ENCODE measurements around the gene COL20A1. TPM values are rescaled to one million over a fixed set of nuclear protein-coding genes. Genes with fewer than 3 reads are reported as not detected.

Gene COL20A1
- total and polyA plus RNA-seq, 2 donors: 1.2 TPM; not detected in 1

DNA sequence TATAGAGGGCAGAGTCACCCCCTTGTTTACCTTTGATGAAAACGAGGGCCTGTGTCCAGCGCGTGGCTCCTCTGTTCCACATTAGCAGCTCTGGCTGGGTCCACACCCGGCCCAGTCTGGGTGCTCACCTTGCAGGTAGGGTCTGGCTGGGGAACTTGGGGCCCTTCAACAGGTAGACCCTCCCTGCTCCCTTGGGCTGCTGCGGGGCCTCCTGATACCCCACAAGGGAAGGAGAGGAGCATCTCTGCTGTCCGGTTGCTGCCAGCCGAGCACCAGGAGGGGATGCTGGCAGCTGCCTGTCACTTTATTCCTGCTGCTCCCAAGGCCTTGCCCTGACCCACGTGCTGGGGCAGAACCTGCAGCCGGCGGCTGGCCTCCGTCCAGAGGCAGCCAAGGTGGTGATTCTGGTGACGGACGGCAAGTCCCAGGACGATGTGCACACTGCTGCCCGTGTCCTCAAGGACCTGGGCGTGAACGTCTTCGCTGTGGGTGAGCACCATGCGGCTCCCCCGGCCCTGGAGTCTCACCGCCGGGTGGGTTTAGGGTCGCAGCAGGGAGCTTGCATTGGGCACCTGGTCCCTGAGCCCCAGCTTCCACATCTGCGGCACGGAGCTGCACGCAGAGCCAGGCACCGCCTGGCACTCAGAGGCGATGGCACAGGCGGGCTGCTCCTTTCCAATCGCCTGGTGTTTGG lies 15.4 kb downstream of the COL20A1 start:
- 81% methylated on average over 30 of the region's 30 CpGs for WGBS
- no peaks in the 10 kb centered on the region for H3K4me1 ChIP-seq (ENCODE audit: insufficient read depth)

DNA sequence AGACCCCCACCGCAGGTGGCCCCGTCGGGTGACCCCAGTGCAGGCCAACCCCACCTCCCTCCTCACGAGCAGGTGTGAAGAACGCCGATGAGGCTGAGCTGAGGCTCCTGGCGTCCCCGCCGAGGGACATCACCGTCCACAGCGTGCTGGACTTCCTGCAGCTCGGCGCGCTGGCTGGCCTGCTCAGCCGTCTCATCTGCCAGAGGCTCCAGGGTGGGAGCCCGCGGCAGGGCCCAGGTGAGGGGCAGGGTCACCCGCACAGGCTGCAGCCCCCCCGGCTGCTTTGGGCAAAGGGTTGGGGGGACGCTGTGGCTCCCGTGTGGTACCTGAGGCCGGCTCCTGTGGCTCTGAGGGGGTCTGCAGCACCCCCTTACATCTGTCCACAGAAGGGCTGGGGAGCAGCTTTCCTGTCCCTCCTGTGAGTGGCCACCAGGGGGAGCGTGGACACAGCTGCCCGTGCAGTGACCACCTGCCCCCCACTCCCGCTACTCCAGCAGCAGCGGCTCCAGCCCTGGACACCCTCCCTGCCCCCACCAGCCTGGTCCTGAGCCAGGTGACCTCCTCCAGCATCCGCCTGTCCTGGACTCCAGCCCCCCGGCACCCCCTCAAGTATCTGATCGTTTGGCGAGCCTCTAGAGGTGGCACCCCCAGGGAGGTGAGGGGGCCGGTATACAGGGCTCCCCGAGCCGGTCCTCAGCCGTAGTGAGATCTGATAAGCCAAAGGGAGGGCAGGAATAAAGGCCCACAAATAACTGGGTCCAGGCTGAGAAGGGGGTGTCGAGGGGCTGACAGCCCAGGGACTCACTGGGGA lies 16.5 kb downstream of the COL20A1 start:
- H3K4me1 ChIP-seq (ENCODE audit: insufficient read depth): no peaks in the 10 kb centered on the region
- no peaks in the 10 kb centered on the region for H3K36me3 ChIP-seq (ENCODE audit: insufficient read depth)
- H3K4me3 ChIP-seq (ENCODE audit: low read depth, low read length): no peak overlapping the region
- no peak for DNase-seq (ENCODE audit: extremely low spot score)
- 32% methylated on average over 35 of the region's 35 CpGs for WGBS
- no peak overlapping the region for H3K27ac ChIP-seq (ENCODE audit: low read depth)

More for the DNA sequence above, 15.4 kb downstream of the COL20A1 start:
- Histone ChIP-seq H3K4me3 (ENCODE audit: low read depth, low read length) (no peak overlapping the region), H3K27ac (ENCODE audit: low read depth) (no peak overlapping the region), H3K36me3 (ENCODE audit: insufficient read depth) (no peaks in the 10 kb centered on the region)
- DNase-seq (ENCODE audit: extremely low spot score): no peak

DNA sequence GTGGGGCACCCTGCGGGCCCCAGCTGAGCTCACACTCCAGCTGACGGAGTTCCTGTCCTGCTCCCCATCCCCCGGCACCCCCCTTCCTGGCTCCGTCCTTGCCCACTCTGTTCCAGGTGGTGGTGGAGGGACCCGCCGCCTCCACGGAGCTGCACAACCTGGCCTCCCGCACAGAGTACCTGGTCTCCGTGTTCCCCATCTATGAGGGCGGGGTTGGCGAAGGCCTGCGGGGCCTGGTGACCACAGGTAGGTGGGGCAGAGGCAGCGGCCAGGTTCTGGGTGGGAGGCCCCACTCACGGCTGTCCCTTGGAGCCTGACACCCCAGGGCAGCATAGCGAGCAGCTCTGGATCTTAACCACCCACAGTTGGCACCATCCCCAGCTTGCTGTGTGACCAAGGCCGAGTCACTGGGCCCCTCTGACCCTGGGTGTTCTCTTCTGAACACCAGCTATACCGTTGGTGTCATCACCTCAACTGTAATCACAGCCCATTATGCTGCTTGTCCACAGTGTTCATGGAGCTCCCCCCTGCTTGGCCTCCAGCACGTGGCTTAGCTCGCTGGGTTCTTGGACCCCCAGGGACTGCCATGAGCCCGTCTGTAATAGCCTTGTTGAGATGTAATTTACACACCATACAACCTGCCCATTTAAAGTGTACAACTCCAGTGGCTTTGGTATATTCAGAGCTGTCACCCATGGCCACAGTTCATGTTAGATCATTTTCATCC lies 17.4 kb downstream of the COL20A1 start:
- H3K4me3 ChIP-seq (ENCODE audit: low read depth, low read length): no peak overlapping the region
- H3K4me1 ChIP-seq (ENCODE audit: insufficient read depth): no peaks in the 10 kb centered on the region
- no peak overlapping the region for H3K27ac ChIP-seq (ENCODE audit: low read depth)
- H3K36me3 ChIP-seq (ENCODE audit: insufficient read depth): no peaks in the 10 kb centered on the region
- no peak for DNase-seq (ENCODE audit: extremely low spot score)
- WGBS: 80% methylated on average over 20 of the region's 20 CpGs

DNA sequence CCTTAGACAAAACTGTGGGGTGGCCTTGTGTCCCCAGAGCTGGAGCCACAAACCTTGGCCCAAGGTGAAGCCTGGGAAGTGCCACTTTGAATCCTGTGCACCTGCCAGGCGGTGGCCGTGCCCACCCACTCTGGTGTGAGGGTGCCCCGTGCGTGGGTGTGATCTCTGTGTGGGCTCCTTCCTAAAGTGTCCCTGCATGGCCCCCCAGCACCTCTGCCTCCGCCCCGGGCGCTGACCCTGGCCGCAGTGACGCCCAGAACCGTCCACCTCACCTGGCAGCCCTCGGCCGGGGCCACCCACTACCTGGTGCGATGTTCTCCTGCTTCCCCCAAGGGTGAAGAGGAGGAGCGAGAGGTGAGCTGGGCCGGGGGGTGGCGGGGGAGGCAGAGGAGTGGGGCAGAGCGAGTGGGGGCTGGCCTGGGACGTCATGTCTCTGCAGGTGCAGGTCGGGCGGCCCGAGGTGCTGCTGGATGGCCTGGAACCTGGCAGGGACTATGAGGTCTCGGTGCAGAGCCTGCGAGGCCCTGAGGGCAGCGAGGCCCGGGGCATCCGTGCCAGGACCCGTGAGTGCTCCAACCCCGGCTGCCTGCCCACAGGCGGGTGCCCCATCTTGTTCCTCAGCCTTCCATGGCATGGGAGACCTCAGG lies 18.3 kb downstream of the COL20A1 start:
- Histone ChIP-seq H3K4me1 (ENCODE audit: insufficient read depth) (no peaks in the 10 kb centered on the region), H3K27ac (ENCODE audit: low read depth) (no peak overlapping the region), H3K36me3 (ENCODE audit: insufficient read depth) (no peaks in the 10 kb centered on the region), H3K4me3 (ENCODE audit: low read depth, low read length) (no peak overlapping the region)
- no peak for DNase-seq (ENCODE audit: extremely low spot score)
- WGBS: 95% methylated on average over 29 of the region's 29 CpGs

DNA sequence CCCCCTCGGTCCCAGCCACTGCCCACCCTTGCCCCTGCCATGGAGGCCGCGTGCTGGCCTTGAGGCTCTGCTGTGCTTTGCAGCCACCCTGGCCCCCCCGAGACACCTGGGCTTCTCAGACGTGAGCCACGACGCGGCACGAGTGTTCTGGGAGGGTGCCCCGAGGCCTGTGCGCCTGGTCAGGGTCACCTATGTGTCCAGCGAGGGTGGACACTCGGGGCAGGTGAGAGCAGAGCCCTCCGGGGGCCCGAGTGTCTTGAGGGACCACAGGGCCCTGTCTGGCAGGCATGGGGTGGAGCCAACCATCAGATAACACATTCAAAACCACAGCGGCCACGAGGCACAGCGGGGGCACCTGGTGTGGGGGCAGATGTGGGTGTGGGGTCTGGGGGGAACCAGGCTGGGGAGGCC lies 18.9 kb downstream of the COL20A1 start:
- Histone ChIP-seq H3K36me3 (ENCODE audit: insufficient read depth) (no peaks in the 10 kb centered on the region), H3K4me1 (ENCODE audit: insufficient read depth) (no peaks in the 10 kb centered on the region), H3K27ac (ENCODE audit: low read depth) (no peak overlapping the region), H3K4me3 (ENCODE audit: low read depth, low read length) (no peak overlapping the region)
- 81% methylated on average over 18 of the region's 18 CpGs for WGBS
- DNase-seq (ENCODE audit: extremely low spot score): no peak

DNA sequence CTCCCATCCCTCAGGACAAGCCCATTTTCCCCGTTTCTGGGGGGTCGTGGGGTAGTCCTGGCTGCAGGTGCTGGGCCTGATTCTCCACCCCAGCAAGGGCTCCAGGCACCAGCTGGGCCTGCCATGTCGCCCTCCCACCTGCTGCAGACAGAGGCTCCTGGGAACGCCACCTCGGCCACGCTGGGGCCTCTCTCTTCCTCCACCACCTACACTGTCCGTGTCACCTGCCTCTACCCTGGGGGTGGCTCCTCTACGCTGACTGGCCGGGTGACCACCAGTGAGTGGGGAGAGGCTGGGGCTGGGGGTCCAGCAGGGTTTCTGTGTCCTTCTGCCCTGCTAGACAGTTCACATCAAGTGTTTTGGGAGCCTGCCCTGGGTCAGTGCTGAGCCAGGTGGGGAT lies 19.3 kb downstream of the COL20A1 start:
- Histone ChIP-seq H3K4me1 (ENCODE audit: insufficient read depth) (no peaks in the 10 kb centered on the region), H3K36me3 (ENCODE audit: insufficient read depth) (no peaks in the 10 kb centered on the region), H3K4me3 (ENCODE audit: low read depth, low read length) (no peak overlapping the region), H3K27ac (ENCODE audit: low read depth) (no peak overlapping the region)
- WGBS: 63% methylated on average over 9 of the region's 9 CpGs
- no peak for DNase-seq (ENCODE audit: extremely low spot score)

DNA sequence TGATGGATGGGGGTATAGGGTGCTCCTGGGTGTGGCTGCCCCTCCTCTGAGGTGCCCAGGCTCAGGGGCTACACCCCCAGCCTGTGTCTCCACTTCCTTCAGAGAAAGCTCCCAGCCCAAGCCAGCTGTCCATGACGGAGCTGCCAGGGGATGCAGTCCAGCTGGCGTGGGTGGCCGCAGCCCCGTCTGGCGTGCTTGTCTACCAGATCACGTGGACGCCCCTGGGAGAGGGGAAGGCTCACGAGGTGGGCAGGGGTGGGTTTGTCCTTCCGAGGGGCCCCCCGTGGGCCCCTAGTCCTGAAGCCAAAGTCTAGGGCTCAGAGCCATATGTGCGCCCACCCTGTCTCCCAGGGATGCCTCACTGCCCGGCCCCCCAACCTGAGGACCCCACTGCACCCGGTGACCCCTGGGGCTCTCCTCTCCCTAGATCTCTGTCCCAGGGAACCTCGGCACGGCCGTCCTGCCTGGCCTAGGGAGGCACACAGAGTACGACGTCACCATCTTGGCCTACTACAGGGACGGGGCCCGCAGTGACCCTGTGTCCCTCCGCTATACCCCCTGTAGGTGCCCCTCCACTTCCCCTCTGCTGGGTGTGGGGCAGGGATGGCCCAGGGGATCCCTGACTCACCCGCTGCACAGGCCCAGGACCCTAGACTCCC lies 19.8 kb downstream of the COL20A1 start:
- WGBS: 48% methylated on average over 22 of the region's 22 CpGs
- H3K4me1 ChIP-seq (ENCODE audit: insufficient read depth): no peaks in the 10 kb centered on the region
- H3K36me3 ChIP-seq (ENCODE audit: insufficient read depth): no peaks in the 10 kb centered on the region
- DNase-seq (ENCODE audit: extremely low spot score): no peak
- H3K4me3 ChIP-seq (ENCODE audit: low read depth, low read length): no peak overlapping the region
- no peak overlapping the region for H3K27ac ChIP-seq (ENCODE audit: low read depth)

DNA sequence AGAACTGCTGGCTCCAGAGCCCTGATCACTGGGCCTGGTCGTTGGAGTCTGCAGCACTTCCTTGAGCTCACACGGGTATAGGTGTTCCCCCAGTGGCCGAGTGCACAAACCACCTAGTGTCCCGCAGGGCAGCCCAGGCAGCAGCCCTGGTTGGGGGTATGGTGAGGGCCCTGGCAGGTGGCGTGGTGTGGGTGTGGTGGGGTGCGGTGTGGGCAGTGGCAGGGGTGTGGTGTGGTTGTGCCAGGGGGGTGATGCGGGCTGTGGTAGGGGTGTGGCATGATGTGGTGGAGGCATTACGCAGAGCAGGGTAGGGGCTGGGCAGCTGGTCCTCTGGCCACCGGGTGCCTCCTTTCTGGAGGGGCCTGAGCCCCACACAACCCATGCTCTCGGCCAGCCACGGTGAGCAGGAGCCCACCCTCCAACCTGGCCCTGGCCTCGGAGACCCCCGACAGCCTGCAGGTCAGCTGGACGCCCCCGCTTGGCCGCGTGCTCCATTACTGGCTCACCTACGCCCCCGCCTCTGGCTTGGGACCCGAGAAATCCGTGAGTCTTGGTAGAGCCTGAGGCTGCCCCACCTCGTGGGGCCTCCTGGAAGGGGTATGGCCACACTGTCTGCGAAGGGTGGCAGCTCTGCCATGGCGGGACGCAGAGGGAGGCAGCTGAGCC lies 20.5 kb downstream of the COL20A1 start:
- Histone ChIP-seq H3K4me3 (ENCODE audit: low read depth, low read length) (no peak overlapping the region), H3K4me1 (ENCODE audit: insufficient read depth) (no peaks in the 10 kb centered on the region), H3K27ac (ENCODE audit: low read depth) (no peak overlapping the region), H3K36me3 (ENCODE audit: insufficient read depth) (no peaks in the 10 kb centered on the region)
- WGBS: 84% methylated on average over 25 of the region's 25 CpGs
- DNase-seq (ENCODE audit: extremely low spot score): no peak

DNA sequence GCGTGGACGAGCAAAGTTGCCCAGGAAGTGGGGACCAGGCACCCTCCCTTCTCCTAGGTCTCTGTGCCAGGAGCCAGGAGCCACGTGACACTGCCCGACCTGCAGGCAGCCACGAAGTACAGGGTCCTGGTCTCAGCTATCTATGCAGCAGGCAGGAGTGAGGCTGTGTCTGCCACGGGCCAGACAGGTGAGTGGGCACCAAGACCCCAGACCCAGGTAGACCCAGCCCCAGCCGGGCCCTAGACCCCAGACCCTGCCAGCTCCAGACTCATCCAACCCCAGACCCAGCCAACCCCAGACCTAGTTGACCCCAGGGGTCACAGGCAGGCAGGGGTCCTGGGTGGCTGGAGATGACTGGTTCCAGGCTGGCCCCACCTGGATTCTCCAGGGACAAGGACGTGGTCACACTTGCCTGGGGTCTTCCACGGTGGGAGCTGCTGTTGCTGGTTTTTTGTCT lies 21.1 kb downstream of the COL20A1 start:
- Histone ChIP-seq H3K4me1 (ENCODE audit: insufficient read depth) (no peaks in the 10 kb centered on the region), H3K4me3 (ENCODE audit: low read depth, low read length) (no peak overlapping the region), H3K36me3 (ENCODE audit: insufficient read depth) (no peaks in the 10 kb centered on the region), H3K27ac (ENCODE audit: low read depth) (no peak overlapping the region)
- WGBS: 78% methylated on average over 9 of the region's 9 CpGs
- DNase-seq (ENCODE audit: extremely low spot score): no peak

DNA sequence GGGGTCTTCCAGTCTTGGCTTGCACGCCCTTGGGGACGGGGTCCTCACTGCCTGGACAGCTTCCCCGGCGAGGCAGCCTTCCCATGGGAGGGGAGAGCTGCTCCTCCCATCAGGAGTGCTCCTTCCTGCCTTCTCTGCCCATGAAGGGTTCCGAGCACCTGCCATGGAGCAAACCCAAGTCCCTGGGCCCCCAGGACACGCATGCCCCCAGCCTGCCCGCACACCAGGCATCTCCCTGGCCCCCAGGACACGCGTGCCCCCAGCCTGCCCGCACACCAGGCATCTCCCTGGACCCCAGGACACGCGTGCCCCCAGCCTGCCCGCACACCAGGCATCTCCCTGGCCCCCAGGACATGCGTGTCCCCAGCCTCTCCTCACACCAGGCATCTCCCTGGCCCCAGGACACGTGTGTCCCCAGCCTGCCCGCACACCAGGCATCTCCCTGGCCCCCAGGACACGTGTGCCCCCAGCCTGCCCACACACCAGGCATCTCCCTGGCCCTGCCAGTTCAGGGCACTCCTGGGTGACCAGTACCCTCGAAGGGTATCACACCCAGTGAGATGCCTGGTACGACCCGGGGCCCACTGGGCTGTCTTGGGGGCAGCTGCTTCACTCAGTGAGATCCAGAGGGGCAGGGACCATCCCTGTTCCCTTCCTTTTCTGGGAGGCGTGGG lies 21.7 kb downstream of the COL20A1 start:
- Histone ChIP-seq H3K27ac (ENCODE audit: low read depth) (no peak overlapping the region), H3K4me1 (ENCODE audit: insufficient read depth) (no peaks in the 10 kb centered on the region), H3K36me3 (ENCODE audit: insufficient read depth) (no peaks in the 10 kb centered on the region), H3K4me3 (ENCODE audit: low read depth, low read length) (no peak overlapping the region)
- WGBS: 88% methylated on average over 21 of the region's 21 CpGs
- no peak for DNase-seq (ENCODE audit: extremely low spot score)

DNA sequence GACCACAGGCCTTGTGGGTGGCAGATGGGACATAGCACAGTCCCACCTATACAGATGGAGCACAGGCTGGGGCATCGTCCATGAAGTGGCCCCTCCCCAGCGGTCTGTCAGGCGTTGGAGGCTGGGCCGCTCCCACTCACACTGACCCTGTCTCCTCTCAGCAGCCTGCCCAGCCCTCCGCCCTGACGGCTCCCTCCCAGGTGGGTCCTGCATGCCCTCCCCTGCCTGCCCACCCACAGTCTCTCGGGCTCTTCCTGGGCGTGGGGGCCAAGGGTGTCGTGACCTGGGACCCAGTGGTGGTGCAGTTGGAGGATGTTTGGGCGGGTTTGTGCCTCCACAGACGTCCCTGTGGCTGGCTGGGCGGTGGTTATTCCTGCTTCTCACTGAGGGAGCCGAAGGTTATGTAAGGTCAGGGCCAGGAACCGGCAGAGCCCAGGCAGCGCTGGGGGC lies 22.3 kb downstream of the COL20A1 start:
- H3K27ac ChIP-seq (ENCODE audit: low read depth): no peak overlapping the region
- H3K4me3 ChIP-seq (ENCODE audit: low read depth, low read length): no peak overlapping the region
- no peaks in the 10 kb centered on the region for H3K36me3 ChIP-seq (ENCODE audit: insufficient read depth)
- WGBS: 71% methylated on average over 15 of the region's 15 CpGs
- no peak for DNase-seq (ENCODE audit: extremely low spot score)
- no peaks in the 10 kb centered on the region for H3K4me1 ChIP-seq (ENCODE audit: insufficient read depth)
